Tongue (tissue), 2 donors: ENCODE results near the gene COL1A1. TPM values are rescaled to one million over a fixed set of nuclear protein-coding genes. Genes with fewer than 3 reads are reported as not detected.

Source experiments
- DNase-seq: peaks from one replicate; pipeline ENCODE4 v3.0.0-alpha.2; 2015
- total RNA-seq: library from RNA; depleted of rRNA; stranded (reverse); fragments of >200 nt; gene quantifications from one replicate; pipeline ENCODE4 v1.2.3, GENCODE V29; 2014

Gene COL1A1
- total RNA-seq, 1 donor from 2014 or later, result 3,144 TPM

GRCh38 chr17:50153650-50154575 lies 47.5 kb downstream of the COL1A1 start:
- no peak for DNase-seq

DNA sequence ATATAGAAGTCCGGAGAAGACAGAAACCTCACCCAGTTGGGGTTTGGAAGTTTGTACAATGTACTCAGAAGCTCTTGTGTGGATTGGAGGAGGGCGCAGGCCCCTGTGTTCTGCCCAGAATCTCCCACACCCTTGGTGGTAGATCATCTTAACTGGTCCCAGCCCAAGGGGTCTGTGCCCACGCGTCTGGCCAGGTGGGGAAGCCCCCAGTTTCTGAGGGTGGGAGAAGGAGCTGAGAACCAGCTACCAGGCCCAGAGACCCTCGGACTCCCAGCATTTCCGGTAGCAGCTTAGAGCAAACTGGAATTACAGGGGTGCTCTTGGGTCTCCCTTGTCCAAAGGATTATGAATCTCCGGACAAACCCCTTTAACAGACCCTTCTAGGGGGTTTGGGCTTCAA lies 48.7 kb downstream of the COL1A1 start:
- DNase-seq, result no peak

GRCh38 chr17:50151937-50152547 lies 49.4 kb downstream of the COL1A1 start:
- DNase-seq, result peak; percentile 96

DNA sequence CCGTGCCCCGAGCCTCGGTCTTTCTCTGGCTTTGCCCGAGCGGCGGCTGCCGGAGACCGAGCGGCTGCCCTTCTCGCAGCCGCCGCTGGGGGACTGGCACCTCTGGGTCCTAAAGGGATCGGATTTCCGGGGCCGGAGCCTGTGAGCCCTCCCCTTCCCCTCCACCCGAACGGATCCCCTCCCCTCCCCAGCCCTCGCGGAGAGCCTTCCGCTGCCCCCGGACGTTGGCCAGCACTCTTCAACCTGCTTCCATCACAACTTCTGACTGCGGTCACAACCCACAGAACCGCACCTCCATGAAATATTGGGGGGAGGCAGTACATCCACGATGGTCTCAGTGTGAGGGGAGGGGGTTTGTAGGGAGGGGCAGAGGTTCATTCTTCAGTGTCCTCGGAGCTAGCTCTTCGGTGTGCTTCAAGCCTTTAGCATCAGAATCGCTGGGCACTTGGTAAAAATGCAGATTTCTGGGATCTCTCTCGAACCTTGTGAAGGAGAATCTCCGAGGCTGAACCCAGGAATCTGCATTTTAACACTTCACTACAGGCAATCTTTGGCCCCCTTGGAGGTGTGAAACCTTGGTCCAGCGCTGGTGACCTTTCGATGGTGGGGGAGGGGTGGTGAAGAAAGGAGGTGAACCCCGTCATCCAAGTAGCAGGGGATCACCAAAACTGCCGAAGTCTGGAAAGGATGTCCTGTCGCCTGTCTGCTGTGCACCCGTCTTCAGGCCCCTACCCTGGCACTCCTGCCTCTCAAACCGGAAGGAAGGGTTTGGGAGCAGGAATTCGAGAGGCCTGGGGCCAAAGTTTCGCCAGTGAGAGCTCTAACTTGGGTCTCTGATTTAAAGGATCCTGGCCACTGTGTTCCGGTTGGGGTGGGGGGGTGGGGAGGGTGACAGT lies 50.1 kb downstream of the COL1A1 start:
- peak; percentile 96 for DNase-seq

DNA sequence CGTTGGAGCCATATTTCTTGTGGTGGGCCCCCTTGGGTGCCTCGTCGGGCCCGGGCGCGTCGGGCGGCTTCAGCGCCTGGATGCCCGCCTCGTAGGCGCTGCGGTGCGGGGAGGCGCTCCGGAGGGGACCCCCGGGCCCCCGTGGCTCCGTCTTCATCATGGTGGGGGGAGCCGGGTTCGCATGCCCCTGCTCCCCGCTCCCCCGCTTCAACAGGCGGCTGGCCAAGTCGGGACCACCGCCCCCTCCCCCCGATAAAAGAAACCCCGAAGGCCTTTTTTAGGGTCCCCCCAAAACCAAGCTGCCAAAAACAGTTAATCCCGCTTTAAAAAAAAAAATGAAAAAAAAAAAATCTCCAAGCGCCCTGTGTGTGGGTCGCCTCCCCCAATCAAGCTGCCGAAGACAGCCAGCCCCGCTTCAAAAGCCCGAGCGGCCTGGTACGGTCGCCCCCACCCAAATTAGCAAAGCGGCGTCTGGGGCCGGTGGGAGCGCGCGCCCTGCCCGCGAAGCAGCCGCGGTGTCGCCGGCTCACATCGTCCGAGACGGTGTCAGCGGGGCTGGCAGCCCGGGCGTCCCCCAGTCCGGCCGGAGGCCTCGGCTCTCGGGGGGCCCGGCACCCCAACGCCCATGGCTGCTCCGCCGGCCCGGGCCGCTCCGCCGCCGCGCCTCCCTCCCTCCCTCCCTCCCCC lies 50.9 kb downstream of the COL1A1 start, which contains the start of gene PPP1R9B:
Gene PPP1R9B, minus strand, starts transcription at position 324 of the 687 bp plus-strand sequence. Its CDS starts 164 bp downstream, at position 160.
- DNase-seq, result no peak

DNA sequence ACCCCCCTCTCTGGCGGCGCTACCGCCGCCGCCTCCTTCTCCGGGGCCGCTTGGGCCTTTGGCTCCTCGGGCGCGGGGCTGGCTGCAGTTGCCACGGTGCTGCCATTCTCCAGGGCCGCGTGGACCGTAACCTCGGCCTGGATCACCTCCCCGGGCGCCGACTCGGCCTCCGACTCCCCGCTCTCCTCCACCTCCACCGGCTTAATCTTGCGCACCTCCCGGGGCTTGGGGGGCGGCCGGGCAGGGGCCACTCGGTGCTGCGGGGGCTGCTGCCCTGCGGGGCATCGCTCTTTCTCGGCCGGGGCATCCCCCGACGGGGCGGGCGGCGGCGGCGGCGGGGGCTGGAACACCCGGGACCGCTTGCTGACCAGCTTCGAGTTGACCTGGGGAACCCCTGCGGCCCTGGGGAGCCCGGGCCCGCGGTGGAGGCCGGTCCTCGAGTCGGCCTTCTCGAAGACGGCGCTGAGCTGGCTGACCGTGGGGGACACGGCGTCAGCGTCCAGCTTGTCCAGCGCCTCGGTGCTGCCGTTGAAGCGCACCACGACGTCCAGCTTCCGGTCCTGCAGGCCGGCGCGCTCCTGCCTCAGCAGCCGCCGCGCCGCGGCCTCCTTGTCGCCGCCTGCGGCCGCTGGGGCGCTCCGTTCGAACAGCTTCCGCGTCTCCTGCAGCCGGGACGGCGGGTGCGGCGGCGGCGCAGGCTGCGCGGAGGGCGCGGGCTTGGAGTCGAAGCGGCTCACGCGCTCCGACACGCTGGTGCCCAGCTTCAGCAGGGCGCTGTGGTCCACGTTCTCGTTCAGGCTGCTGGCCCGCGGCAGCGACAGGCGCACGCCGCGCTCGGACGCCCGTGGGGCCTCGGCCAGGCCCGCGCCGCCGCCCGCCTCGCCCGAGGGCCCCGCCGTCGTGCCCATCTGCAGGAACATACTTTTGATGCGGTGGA lies 51.7 kb downstream of the COL1A1 start:
- DNase-seq, result peak; percentile 65

DNA sequence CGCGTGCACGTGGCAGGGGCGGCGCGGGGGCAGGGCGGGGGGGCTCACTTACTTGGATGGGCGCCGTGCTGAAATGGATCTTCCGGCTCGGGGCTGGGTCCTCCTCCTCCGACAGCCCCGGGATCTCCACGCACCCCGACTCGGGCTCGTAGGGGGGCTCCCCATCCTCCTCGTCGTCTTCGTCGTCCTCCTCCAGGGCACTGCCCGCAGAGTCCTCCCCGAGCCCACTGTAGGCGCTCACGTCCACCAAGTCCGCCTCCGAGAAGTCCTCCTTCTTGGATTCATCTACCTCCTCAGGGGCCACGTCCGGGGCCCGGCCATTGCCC lies 52.4 kb downstream of the COL1A1 start:
- DNase-seq, result no peak

DNA sequence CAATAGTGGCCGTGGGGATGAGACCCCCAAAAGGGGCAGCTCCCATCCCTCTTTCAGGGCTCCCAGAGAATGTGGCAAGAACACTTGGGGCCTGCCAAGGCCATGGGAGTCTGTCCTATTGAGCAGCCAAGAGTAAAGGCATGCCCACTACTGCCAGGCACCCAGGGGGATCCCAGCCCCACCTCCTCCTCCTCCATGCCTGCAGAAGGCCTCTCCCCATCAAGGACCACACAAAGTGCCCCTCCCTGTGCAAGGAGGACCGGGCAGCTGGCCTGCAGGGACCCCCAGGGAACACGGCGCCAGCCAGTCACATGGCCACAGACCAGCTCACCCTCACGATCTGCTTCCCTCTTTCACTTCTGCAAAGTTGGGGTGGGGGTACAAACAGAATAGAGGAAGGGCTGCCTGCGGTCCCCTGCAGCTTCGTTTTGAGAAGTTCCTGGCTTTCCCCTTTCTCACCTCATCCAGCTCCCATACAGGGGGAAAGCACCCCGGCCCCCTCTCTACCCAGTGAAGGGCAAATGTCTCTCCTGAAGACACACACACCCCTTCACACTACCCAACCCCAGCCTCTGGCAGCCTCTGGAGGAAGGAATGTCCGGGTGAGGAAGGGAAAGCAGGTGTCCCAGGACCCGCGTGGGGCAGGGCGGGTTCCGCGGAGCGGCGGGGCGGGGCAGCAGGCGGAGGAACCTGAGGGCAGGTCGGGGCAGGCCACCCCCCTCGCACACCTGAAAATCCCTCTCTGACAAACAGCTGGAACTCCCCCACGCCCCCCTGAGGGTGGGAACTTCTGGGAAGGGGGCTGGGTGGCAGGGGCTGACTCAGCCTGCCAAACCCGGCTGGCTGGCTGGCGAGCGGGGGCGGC lies 53.0 kb downstream of the COL1A1 start:
- peak; percentile 77 for DNase-seq

DNA sequence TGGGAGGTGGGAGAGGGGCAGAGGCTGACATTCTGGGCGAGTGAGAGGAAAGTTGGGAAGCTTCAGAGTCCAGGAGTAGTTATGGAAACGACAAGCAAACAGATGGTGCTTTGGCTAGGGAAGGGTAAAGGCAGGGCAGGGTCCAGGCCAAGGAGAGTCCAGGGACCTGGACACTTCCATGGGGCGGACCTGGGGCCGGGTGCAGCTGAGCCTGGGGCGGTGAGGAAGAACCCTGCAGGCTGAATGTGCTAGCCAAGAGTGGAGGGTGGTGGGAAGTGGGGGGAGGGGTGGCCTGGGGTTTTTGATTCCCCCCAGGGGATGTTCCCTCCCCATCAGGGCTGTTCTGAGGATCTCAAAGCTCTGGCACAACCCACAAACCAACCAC lies 53.6 kb downstream of the COL1A1 start:
- DNase-seq, result no peak

DNA sequence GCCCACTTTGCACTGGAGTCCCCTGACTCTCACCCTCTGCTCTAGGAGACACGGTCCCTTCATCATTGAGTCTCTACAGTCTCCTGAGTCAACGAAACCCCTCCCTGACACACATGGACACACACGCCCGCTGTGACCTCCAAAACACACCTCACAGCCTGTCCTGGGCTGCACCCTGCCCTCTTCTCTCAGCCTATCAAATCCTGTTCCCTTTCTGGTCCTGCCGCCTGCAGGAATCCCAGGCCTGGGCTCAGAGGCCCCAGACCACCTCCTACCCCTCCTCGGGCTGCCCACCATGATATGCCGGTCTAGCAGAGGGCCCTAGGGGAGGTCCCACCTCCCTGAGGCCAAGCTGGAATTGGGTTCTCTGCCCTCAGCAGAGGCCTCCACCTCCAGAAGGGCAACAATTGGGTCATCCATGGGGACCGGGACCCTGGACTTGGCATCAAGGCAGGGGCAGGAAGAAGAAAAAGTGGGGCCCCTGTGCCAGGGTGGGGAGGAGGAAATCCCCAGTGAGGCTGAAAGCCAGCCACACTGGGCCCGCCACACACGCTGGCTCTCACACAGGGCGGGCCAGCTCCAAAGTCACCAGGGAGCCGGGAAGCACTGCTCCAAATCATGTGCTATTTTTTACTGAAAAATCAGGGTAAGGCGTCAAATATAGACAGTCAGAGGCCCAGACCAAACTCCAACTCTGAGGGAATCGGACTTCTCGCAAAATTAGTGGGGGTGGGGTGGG lies 54.3 kb downstream of the COL1A1 start:
- DNase-seq, result no peak

DNA sequence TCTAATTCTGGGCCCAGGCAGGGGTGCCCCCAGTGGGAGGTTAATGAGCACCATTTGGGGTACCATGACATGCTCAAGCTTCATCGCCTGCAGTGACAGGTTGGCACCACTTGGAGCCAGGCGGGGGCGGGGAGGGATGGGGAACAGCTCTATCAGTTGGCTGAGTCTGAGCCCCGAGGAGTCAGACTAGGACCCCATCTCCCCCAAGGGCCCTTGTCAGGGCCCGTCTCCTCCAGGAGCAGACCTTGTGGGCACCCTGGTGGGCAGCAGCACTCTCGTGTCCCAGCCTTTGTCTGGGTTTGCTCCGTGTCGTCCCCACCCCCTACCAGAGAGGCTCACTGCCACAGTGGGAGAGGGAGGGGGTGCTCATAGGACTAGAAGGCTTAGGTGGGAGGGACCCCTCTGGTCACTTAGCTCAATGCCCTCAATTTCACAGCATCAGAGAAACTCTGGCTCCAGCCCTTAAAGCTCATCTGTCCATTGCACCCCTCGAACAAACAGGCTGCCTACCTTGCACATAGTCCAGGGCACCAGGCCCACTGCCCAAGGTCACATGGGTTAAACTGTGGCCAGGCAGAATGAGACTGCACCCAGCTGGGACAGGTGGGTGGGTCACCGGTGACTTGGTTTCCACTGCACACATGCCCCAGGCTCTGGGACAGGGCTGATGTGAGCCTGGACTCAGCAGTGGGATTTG lies 55.1 kb downstream of the COL1A1 start:
- DNase-seq, result no peak

DNA sequence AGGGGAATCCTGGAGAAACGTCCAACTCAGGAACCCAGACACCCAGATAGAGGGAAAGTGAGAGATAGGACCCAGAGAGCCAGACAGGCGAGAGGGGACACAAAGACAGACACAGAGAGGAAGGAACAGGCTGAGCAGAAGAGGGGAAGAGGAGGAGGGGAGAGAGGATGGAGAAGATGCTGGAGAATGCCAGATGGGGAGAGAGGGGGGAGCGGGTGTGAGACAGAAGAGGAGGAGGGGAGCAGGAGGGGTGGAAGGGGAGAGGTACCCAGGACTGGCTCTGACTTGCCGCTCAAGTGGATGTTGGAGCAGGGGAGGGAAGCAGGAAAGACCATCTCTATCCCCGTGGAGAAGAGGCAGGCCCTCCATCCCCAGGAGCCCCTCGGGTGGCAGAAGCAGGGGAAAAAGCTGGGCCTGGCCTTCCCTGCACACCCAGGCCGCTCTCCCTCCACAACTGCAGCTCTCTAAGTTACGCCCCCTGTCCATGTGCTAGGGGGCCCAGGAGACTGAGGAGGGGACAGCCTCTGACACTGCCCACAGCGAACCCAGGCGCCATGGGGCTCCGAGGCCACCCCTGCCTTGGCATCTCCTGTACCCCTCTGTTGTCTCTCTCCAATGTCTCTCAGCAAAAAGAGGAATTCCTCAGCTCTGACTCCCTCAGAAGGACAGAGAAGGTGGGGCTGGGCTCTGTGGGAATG lies 55.8 kb downstream of the COL1A1 start:
- no peak for DNase-seq

GRCh38 chr17:50144845-50145531 lies 56.4 kb downstream of the COL1A1 start:
- no peak for DNase-seq

DNA sequence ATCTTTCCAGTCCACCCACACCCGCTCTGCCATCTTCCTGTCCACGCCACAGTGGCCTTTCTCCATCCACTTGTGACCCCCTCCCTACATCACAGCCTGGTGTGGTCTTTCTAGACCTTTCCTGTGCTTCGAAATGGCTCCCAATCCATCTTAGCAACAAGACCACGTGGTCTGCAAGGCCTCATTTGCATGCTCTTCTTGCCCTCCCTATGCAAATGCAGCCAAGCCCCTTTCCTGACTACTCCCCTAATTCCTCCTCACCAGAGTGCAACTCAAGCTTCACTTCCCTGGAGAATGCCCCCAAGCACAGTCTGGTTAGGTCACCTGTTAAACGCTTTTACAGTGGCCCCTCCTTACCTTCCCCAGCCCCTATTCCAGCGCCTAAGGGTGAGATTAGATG lies 57.1 kb downstream of the COL1A1 start:
- DNase-seq, result no peak

- DNase-seq, result no peak
Measured at GRCh38 chr17:50143461-50144176, 57.8 kb downstream of the COL1A1 start.

GRCh38 chr17:50141745-50142110 lies 59.7 kb downstream of the COL1A1 start:
- no peak for DNase-seq
